Endodermal cell (in vitro differentiated cells): Measurements from ENCODE around the gene ADAM29. TPM values are rescaled to one million over a fixed set of nuclear protein-coding genes. Genes with fewer than 3 reads are reported as not detected.

Source experiments
- DNase-seq: peaks from one replicate; pipeline ENCODE4 v3.0.0-alpha.2; 2017
- H3K27ac ChIP-seq: 2 replicates; pipeline ENCODE4 v1.5.1; 2013; ENCODE audit warnings: mild to moderate bottlenecking, low read depth, low read length, moderate library complexity
- H3K27me3 ChIP-seq: 2 replicates; pipeline ENCODE4 v1.6.1; 2013; ENCODE audit warnings: mild to moderate bottlenecking, low read length, moderate library complexity; ENCODE audit not compliant: insufficient read depth, control insufficient read depth, poor library complexity, severe bottlenecking
- H3K36me3 ChIP-seq: 2 replicates; pipeline ENCODE4 v1.7.0; 2013; ENCODE audit warnings: mild to moderate bottlenecking, low read length, moderate library complexity; ENCODE audit not compliant: control insufficient read depth, insufficient read depth
- H3K4me1 ChIP-seq: one replicate; pipeline ENCODE4 v1.7.0; 2013; ENCODE audit warnings: low read length; ENCODE audit not compliant: control insufficient read depth, insufficient read depth
- H3K4me3 ChIP-seq: 2 replicates; pipeline ENCODE4 v1.5.1; 2013; ENCODE audit warnings: mild to moderate bottlenecking, low read length, moderate library complexity
- H3K9ac ChIP-seq: 2 replicates; pipeline ENCODE4 v1.6.1; 2013; ENCODE audit warnings: mild to moderate bottlenecking, low read length, moderate library complexity; ENCODE audit not compliant: poor library complexity, severe bottlenecking; ENCODE audit errors: extremely low read depth
- H3K9me3 ChIP-seq: 2 replicates; pipeline ENCODE4 v1.6.1; 2013; ENCODE audit warnings: mild to moderate bottlenecking, low read length, moderate library complexity; ENCODE audit not compliant: control insufficient read depth
- H3K27ac Mint-ChIP-seq: 2 replicates; pipeline ENCODE4 v1.8.0; 2020; ENCODE audit warnings: mixed read lengths
- H3K27me3 Mint-ChIP-seq: 2 replicates; pipeline ENCODE4 v1.8.0; 2021; ENCODE audit warnings: mild to moderate bottlenecking, mixed read lengths; ENCODE audit not compliant: insufficient read depth
- H3K36me3 Mint-ChIP-seq: 2 replicates; pipeline ENCODE4 v1.8.0; 2020; ENCODE audit warnings: low read depth, mixed read lengths
- H3K4me1 Mint-ChIP-seq: 2 replicates; pipeline ENCODE4 v1.8.0; 2020; ENCODE audit warnings: mixed read lengths
- H3K4me3 Mint-ChIP-seq: 2 replicates; pipeline ENCODE4 v1.8.0; 2020; ENCODE audit warnings: mild to moderate bottlenecking, moderate library complexity, mixed read lengths
- H3K9me3 Mint-ChIP-seq: 2 replicates; pipeline ENCODE4 v1.8.0; 2020; ENCODE audit warnings: mild to moderate bottlenecking, mixed read lengths
- WGBS, 2 experiments: methylation state at CpG; one replicate each; pipeline versions ENCODE4 v1.1.5 to v1.1.7; 2013; ENCODE audit warnings: missing lambda C conversion rate in 2 of 2, mixed read lengths in 1 of 2; ENCODE audit not compliant: insufficient coverage in 1 of 2, insufficient read length in 1 of 2; 5-methylcytosine and 5-hydroxymethylcytosine counted together
- total RNA-seq, 2 donors: library from RNA; stranded (reverse); fragmentation: NEBNext Ultra II Directional in 1 of 2; extraction: Animal tissue kit (Norgen Biotek cat#: 25700) in 1 of 2; gene quantifications; 2 replicates in 1 of 2; 3 replicates in 1 of 2; pipeline ENCODE4 v1.2.1, GENCODE V29; 2021
- TF ChIP-seq, protein P1 (sequence below): fragments of 200-600 bp; sonication (generic); conservative IDR thresholded peaks from 2 replicates; pipeline ENCODE4 v1.5.0; 2021; ENCODE audit warnings: antibody characterized with exemption, mild to moderate bottlenecking

The ADAM29 gene
- total RNA-seq, 2 donors from 2014 or later = not detected

- no peaks in the 10 kb centered on the region for H3K4me1 ChIP-seq
- H3K27me3 Mint-ChIP-seq = no peaks in the 10 kb centered on the region
- H3K9ac ChIP-seq = no peak overlapping the region
- no peak overlapping the region for H3K4me3 Mint-ChIP-seq
- H3K27ac Mint-ChIP-seq = no peak overlapping the region
- H3K4me1 Mint-ChIP-seq = no peaks in the 10 kb centered on the region
- WGBS, 2 experiments = 95 to 100% methylated on average over 2 to 6 of the region's 6 CpGs
- H3K9me3 Mint-ChIP-seq = no peaks in the 10 kb centered on the region
- H3K27me3 ChIP-seq = no peaks in the 10 kb centered on the region
- H3K36me3 ChIP-seq = no peaks in the 10 kb centered on the region
- no peaks in the 10 kb centered on the region for H3K9me3 ChIP-seq
- no peak for DNase-seq
- no peak overlapping the region for H3K27ac ChIP-seq
- H3K36me3 Mint-ChIP-seq = no peaks in the 10 kb centered on the region
- no peak overlapping the region for H3K4me3 ChIP-seq
- TF ChIP-seq, protein P1, sequence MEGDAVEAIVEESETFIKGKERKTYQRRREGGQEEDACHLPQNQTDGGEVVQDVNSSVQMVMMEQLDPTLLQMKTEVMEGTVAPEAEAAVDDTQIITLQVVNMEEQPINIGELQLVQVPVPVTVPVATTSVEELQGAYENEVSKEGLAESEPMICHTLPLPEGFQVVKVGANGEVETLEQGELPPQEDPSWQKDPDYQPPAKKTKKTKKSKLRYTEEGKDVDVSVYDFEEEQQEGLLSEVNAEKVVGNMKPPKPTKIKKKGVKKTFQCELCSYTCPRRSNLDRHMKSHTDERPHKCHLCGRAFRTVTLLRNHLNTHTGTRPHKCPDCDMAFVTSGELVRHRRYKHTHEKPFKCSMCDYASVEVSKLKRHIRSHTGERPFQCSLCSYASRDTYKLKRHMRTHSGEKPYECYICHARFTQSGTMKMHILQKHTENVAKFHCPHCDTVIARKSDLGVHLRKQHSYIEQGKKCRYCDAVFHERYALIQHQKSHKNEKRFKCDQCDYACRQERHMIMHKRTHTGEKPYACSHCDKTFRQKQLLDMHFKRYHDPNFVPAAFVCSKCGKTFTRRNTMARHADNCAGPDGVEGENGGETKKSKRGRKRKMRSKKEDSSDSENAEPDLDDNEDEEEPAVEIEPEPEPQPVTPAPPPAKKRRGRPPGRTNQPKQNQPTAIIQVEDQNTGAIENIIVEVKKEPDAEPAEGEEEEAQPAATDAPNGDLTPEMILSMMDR = no peak
Observed at GRCh38 chr4:174929346-174929745, 11.2 kb downstream of the ADAM29 start.

DNA sequence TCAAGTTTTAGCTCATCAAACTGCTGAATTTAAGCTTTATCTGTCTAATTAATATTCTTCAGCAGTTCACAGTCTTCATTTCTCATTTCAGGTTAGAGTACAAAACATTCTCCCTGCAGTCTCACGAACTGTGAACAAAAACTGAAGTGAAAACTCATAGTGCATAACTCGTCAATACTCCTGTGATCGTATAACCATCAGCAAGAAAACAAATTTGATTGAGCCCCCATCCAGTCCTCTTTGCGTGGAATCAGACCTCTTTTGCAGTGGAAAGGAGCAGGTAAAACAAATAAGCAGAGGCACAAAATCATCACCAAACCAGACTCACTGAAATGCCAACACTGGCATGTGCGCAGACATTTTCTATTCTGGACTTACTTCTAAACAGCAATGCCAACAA is 12.7 kb downstream of the ADAM29 start:
- no peaks in the 10 kb centered on the region for H3K27me3 ChIP-seq
- Mint-ChIP-seq H3K4me1 (no peaks in the 10 kb centered on the region), H3K36me3 (no peaks in the 10 kb centered on the region), H3K4me3 (no peak overlapping the region), H3K9me3 (no peaks in the 10 kb centered on the region), H3K27me3 (no peaks in the 10 kb centered on the region), H3K27ac (no peak overlapping the region)
- WGBS, 2 experiments = 93 to 94% methylated on average over 3 to 5 of the region's 5 CpGs
- H3K36me3 ChIP-seq = no peaks in the 10 kb centered on the region
- TF ChIP-seq, protein P1 = no peak
- no peaks in the 10 kb centered on the region for H3K4me1 ChIP-seq
- no peak for DNase-seq
- H3K27ac ChIP-seq = no peak overlapping the region
- no peak overlapping the region for H3K4me3 ChIP-seq
- H3K9me3 ChIP-seq = no peaks in the 10 kb centered on the region
- H3K9ac ChIP-seq = no peak overlapping the region

DNA sequence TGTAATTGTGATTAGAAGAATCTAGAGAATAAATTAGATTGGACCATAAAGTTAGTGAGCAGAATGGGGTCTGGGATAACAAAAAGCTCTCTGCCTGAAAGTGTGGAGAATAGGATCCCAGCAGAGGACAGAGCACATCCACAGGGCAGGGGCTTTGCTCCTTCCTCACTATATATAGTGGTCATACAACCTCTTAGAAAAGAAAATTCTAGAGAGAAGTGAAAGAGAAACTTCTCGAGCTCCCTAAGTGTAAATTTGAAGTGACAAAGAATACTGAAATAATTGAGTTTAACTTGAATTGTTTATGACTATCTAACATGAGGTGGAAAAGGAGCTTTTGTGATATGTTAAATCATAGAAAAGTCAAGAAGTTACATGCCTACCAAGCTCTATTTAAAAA is 14.9 kb downstream of the ADAM29 start:
- H3K9me3 Mint-ChIP-seq = no peaks in the 10 kb centered on the region
- H3K9me3 ChIP-seq = no peaks in the 10 kb centered on the region
- no peaks in the 10 kb centered on the region for H3K4me1 ChIP-seq
- TF ChIP-seq, protein P1 = no peak
- H3K9ac ChIP-seq = no peak overlapping the region
- H3K4me3 ChIP-seq = no peak overlapping the region
- no peaks in the 10 kb centered on the region for H3K36me3 Mint-ChIP-seq
- H3K27me3 Mint-ChIP-seq = no peaks in the 10 kb centered on the region
- no peak for DNase-seq
- no peaks in the 10 kb centered on the region for H3K27me3 ChIP-seq
- no peaks in the 10 kb centered on the region for H3K36me3 ChIP-seq
- H3K27ac ChIP-seq = no peak overlapping the region
- WGBS, 2 experiments = 89% methylated on average over 1 of the region's 1 CpG; no CpG with 5 or more reads in 1 of the 2 experiments
- no peak overlapping the region for H3K27ac Mint-ChIP-seq
- H3K4me1 Mint-ChIP-seq = no peaks in the 10 kb centered on the region
- no peak overlapping the region for H3K4me3 Mint-ChIP-seq
